HEK293 (cell line): ENCODE measurements around the gene SGIP1.

Source experiments
- SETDB1 ChIP-seq: IDR thresholded peaks from one replicate; pipeline ENCODE4 v1.6.1; 2017; ENCODE audit warnings: mild to moderate bottlenecking, low read length, moderate library complexity, mixed read lengths; ENCODE audit not compliant: insufficient read length
- ZNF302 ChIP-seq: fragments of 450-650 bp; formaldehyde crosslinking; IDR thresholded peaks from 2 replicates; pipeline ENCODE4 v1.5.1; 2016; ENCODE audit warnings: missing biosample characterization, missing genetic modification characterization, low read depth
- ZNF350 ChIP-seq: fragments of 450-650 bp; formaldehyde crosslinking; IDR thresholded peaks from 2 replicates; pipeline ENCODE4 v1.5.0; 2017; ENCODE audit warnings: missing biosample characterization, mild to moderate bottlenecking, missing genetic modification characterization
- ZNF391 ChIP-seq: fragments of 450-650 bp; formaldehyde crosslinking; IDR thresholded peaks from 2 replicates; pipeline ENCODE4 v1.5.1; 2016; ENCODE audit warnings: low read depth, missing biosample characterization, missing genetic modification characterization, borderline replicate concordance
- ZNF549 ChIP-seq: fragments of 450-650 bp; IDR thresholded peaks from 2 replicates; pipeline ENCODE4 v1.5.1; 2018; ENCODE audit warnings: missing biosample characterization, missing genetic modification characterization, mild to moderate bottlenecking, inconsistent platforms, moderate library complexity
- ZNF664 ChIP-seq: fragments of 450-650 bp; formaldehyde crosslinking; IDR thresholded peaks from 2 replicates; pipeline ENCODE4 v1.5.1; 2016; ENCODE audit warnings: missing biosample characterization, missing genetic modification characterization
- ZNF837 ChIP-seq: fragments of 450-650 bp; formaldehyde crosslinking; IDR thresholded peaks from 2 replicates; pipeline ENCODE4 v1.5.1; 2016; ENCODE audit warnings: missing biosample characterization, missing genetic modification characterization
- TF ChIP-seq, protein P1 (sequence below): fragments of 450-650 bp; formaldehyde crosslinking; IDR thresholded peaks from 2 replicates; pipeline ENCODE4 v1.5.1; 2016; ENCODE audit warnings: missing biosample characterization, missing genetic modification characterization
- TF ChIP-seq, protein P2 (sequence below): fragments of 450-650 bp; formaldehyde crosslinking; IDR thresholded peaks from 2 replicates; pipeline ENCODE4 v1.5.1; 2016; ENCODE audit warnings: missing biosample characterization, missing genetic modification characterization
- TF ChIP-seq, protein P3 (sequence below): sonication (generic); formaldehyde crosslinking; IDR thresholded peaks from 2 replicates; pipeline ENCODE4 v1.8.1; 2022; ENCODE audit warnings: mild to moderate bottlenecking, moderate library complexity, missing genetic modification reagents

DNA sequence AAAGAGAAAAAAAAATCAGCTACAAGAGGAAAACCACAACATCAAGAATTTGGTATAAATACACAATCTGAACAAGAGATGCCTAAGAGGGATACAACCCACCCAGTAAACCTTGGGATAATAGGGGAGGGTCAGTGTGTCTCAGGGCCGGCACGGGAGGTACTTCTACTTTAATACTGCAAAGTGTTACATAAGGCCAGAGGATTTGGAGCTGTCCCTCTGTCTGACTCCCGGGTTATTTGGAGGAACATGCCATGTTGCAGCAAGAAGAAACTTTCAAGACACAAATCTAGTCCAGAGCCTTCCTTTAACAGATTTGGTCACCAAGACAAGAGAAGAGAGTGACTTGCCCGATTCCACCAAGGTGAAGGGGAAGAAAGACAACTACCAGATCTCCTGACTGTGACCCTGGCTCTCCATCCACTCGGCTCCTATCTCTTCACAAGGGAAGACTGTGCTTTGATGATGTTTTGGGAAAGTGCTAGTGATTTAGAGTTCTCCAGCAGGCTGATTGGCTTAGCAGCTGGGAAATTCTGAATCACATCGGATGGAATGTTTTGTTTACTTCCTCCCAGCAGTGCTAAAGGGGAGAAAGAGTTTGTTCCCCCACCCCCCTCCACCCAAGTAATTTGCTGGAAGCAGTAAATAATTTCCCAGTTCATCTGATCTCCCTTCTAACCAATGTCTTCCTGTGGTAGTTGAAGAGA is 29.3 kb downstream of the SGIP1 start:
- TF ChIP-seq ZNF549: no peak
- no peak for TF ChIP-seq ZNF391 (tag by site-specific recombination)
- TF ChIP-seq, protein P1, sequence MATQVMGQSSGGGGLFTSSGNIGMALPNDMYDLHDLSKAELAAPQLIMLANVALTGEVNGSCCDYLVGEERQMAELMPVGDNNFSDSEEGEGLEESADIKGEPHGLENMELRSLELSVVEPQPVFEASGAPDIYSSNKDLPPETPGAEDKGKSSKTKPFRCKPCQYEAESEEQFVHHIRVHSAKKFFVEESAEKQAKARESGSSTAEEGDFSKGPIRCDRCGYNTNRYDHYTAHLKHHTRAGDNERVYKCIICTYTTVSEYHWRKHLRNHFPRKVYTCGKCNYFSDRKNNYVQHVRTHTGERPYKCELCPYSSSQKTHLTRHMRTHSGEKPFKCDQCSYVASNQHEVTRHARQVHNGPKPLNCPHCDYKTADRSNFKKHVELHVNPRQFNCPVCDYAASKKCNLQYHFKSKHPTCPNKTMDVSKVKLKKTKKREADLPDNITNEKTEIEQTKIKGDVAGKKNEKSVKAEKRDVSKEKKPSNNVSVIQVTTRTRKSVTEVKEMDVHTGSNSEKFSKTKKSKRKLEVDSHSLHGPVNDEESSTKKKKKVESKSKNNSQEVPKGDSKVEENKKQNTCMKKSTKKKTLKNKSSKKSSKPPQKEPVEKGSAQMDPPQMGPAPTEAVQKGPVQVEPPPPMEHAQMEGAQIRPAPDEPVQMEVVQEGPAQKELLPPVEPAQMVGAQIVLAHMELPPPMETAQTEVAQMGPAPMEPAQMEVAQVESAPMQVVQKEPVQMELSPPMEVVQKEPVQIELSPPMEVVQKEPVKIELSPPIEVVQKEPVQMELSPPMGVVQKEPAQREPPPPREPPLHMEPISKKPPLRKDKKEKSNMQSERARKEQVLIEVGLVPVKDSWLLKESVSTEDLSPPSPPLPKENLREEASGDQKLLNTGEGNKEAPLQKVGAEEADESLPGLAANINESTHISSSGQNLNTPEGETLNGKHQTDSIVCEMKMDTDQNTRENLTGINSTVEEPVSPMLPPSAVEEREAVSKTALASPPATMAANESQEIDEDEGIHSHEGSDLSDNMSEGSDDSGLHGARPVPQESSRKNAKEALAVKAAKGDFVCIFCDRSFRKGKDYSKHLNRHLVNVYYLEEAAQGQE (tag by site-specific recombination): no peak
- TF ChIP-seq, protein P2, sequence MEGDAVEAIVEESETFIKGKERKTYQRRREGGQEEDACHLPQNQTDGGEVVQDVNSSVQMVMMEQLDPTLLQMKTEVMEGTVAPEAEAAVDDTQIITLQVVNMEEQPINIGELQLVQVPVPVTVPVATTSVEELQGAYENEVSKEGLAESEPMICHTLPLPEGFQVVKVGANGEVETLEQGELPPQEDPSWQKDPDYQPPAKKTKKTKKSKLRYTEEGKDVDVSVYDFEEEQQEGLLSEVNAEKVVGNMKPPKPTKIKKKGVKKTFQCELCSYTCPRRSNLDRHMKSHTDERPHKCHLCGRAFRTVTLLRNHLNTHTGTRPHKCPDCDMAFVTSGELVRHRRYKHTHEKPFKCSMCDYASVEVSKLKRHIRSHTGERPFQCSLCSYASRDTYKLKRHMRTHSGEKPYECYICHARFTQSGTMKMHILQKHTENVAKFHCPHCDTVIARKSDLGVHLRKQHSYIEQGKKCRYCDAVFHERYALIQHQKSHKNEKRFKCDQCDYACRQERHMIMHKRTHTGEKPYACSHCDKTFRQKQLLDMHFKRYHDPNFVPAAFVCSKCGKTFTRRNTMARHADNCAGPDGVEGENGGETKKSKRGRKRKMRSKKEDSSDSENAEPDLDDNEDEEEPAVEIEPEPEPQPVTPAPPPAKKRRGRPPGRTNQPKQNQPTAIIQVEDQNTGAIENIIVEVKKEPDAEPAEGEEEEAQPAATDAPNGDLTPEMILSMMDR (tag by site-specific recombination): no peak
- TF ChIP-seq ZNF664 (tag by site-specific recombination): no peak
- TF ChIP-seq ZNF350 (tag by site-specific recombination): no peak
- TF ChIP-seq, protein P3, sequence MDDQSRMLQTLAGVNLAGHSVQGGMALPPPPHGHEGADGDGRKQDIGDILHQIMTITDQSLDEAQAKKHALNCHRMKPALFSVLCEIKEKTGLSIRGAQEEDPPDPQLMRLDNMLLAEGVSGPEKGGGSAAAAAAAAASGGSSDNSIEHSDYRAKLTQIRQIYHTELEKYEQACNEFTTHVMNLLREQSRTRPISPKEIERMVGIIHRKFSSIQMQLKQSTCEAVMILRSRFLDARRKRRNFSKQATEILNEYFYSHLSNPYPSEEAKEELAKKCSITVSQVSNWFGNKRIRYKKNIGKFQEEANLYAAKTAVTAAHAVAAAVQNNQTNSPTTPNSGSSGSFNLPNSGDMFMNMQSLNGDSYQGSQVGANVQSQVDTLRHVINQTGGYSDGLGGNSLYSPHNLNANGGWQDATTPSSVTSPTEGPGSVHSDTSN (CRISPR knock-in tag): no peak
- TF ChIP-seq ZNF302 (tag by site-specific recombination): no peak
- TF ChIP-seq SETDB1: no peak
- TF ChIP-seq ZNF837 (tag by site-specific recombination): no peak
